Panc1 (cell line): Measurements from ENCODE around the gene MNAT1.

Experiments used
- POLR2AphosphoS5 ChIP-seq: IDR thresholded peaks from 2 replicates; pipeline ENCODE4 v1.6.1; 2012; ENCODE audit warnings: mild to moderate bottlenecking, low read depth, low read length, moderate library complexity
- SIN3A ChIP-seq: IDR thresholded peaks from 2 replicates; pipeline ENCODE4 v1.6.1; 2012; ENCODE audit warnings: low read depth, mild to moderate bottlenecking, low read length, moderate library complexity, borderline replicate concordance; ENCODE audit not compliant: insufficient read depth
- TCF7L2 ChIP-seq: IDR thresholded peaks from 2 replicates; pipeline ENCODE4 v1.6.1; 2011; ENCODE audit warnings: mild to moderate bottlenecking, low read depth, low read length, inconsistent platforms
- TF ChIP-seq, protein P1 (sequence below): fragments of 450-650 bp; IDR thresholded peaks from 2 replicates; pipeline ENCODE4 v1.5.1; 2017; ENCODE audit warnings: mild to moderate bottlenecking
- TF ChIP-seq, protein P2 (sequence below), 2 experiments: IDR thresholded peaks; 2 replicates each; pipeline ENCODE4 v1.6.1; 2011 to 2012; ENCODE audit warnings: low read depth in 2 of 2, control low read depth in 1 of 2, low read length in 1 of 2, mild to moderate bottlenecking in 1 of 2, moderate library complexity in 1 of 2; ENCODE audit not compliant: insufficient read depth in 1 of 2

- TF ChIP-seq, protein P1, sequence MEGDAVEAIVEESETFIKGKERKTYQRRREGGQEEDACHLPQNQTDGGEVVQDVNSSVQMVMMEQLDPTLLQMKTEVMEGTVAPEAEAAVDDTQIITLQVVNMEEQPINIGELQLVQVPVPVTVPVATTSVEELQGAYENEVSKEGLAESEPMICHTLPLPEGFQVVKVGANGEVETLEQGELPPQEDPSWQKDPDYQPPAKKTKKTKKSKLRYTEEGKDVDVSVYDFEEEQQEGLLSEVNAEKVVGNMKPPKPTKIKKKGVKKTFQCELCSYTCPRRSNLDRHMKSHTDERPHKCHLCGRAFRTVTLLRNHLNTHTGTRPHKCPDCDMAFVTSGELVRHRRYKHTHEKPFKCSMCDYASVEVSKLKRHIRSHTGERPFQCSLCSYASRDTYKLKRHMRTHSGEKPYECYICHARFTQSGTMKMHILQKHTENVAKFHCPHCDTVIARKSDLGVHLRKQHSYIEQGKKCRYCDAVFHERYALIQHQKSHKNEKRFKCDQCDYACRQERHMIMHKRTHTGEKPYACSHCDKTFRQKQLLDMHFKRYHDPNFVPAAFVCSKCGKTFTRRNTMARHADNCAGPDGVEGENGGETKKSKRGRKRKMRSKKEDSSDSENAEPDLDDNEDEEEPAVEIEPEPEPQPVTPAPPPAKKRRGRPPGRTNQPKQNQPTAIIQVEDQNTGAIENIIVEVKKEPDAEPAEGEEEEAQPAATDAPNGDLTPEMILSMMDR = no peak
- no peak for TF ChIP-seq POLR2AphosphoS5
- TF ChIP-seq, protein P2, sequence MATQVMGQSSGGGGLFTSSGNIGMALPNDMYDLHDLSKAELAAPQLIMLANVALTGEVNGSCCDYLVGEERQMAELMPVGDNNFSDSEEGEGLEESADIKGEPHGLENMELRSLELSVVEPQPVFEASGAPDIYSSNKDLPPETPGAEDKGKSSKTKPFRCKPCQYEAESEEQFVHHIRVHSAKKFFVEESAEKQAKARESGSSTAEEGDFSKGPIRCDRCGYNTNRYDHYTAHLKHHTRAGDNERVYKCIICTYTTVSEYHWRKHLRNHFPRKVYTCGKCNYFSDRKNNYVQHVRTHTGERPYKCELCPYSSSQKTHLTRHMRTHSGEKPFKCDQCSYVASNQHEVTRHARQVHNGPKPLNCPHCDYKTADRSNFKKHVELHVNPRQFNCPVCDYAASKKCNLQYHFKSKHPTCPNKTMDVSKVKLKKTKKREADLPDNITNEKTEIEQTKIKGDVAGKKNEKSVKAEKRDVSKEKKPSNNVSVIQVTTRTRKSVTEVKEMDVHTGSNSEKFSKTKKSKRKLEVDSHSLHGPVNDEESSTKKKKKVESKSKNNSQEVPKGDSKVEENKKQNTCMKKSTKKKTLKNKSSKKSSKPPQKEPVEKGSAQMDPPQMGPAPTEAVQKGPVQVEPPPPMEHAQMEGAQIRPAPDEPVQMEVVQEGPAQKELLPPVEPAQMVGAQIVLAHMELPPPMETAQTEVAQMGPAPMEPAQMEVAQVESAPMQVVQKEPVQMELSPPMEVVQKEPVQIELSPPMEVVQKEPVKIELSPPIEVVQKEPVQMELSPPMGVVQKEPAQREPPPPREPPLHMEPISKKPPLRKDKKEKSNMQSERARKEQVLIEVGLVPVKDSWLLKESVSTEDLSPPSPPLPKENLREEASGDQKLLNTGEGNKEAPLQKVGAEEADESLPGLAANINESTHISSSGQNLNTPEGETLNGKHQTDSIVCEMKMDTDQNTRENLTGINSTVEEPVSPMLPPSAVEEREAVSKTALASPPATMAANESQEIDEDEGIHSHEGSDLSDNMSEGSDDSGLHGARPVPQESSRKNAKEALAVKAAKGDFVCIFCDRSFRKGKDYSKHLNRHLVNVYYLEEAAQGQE (IDR thresholded peaks at IDR 0.05; ENCODE audit: insufficient read depth in 1 of 2, low read depth in 2 of 2, low read length in 1 of 2) = no peak
- no peak for TF ChIP-seq SIN3A
- no peak for TF ChIP-seq TCF7L2
Measured at GRCh38 chr14:60700598-60700997, 34.0 kb upstream of the MNAT1 start.
